Neural cell (in vitro differentiated cells): ENCODE results near the gene SUFU. TPM values are rescaled to one million over a fixed set of nuclear protein-coding genes. Genes with fewer than 3 reads are reported as not detected.
A peak's percentile ranks its signal among the peaks of the same experiment; 100 is the strongest.

ENCODE experiments used
- H2AFZ ChIP-seq: fragments of 200-600, 300-800 bp; sonication (generic), shearing (Covaris generic); 2 replicates; pipeline ENCODE4 v1.6.0; 2014; ENCODE audit warnings: low read depth, mild to moderate bottlenecking, antibody characterized with exemption, low read length, moderate library complexity
- H3F3A ChIP-seq: fragments of 200-600 bp; shearing (Covaris generic); 2 replicates; pipeline ENCODE4 v1.6.1; 2016; ENCODE audit warnings: mild to moderate bottlenecking, moderate library complexity, mixed read lengths, antibody characterized with exemption, low read length; ENCODE audit not compliant: insufficient read depth, poor library complexity, severe bottlenecking
- H3K27ac ChIP-seq: fragments of 200-600, 300-800 bp; sonication (generic), shearing (Covaris generic); 2 replicates; pipeline ENCODE4 v1.5.1; 2014; ENCODE audit warnings: mild to moderate bottlenecking, low read length, moderate library complexity
- H3K27me3 ChIP-seq: fragments of 300-800, 200-600 bp; sonication (generic), shearing (Covaris generic); 2 replicates; pipeline ENCODE4 v1.6.0; 2014; ENCODE audit warnings: mild to moderate bottlenecking, low read depth, low read length, moderate library complexity; ENCODE audit not compliant: insufficient read depth
- H3K36me3 ChIP-seq: fragments of 300-800, 200-600 bp; sonication (generic), shearing (Covaris generic); 2 replicates; pipeline ENCODE4 v1.5.1; 2014; ENCODE audit warnings: mild to moderate bottlenecking, antibody characterized with exemption, low read length, moderate library complexity; ENCODE audit not compliant: insufficient read depth
- H3K4me2 ChIP-seq: fragments of 300-800, 200-600 bp; sonication (generic), shearing (Covaris generic); 2 replicates; pipeline ENCODE4 v1.6.0; 2014; ENCODE audit warnings: mild to moderate bottlenecking, low read length
- H3K4me3 ChIP-seq: fragments of 300-800, 200-600 bp; sonication (generic), shearing (Covaris generic); 2 replicates; pipeline ENCODE4 v1.5.1; 2014; ENCODE audit warnings: mild to moderate bottlenecking, low read length, moderate library complexity
- H3K79me2 ChIP-seq: fragments of 200-600 bp; shearing (Covaris generic); replicated peaks from 2 replicates; pipeline ENCODE4 v1.6.0; 2014; ENCODE audit warnings: mild to moderate bottlenecking, low read length, moderate library complexity; ENCODE audit not compliant: insufficient read depth
- H3K9ac ChIP-seq: fragments of 300-800, 200-600 bp; sonication (generic), shearing (Covaris generic); 2 replicates; pipeline ENCODE4 v1.6.1; 2016; ENCODE audit warnings: mild to moderate bottlenecking, low read length, mixed read lengths
- H3K9me2 ChIP-seq: fragments of 200-600 bp; shearing (Covaris generic); 2 replicates; pipeline ENCODE4 v1.6.1; 2016; ENCODE audit warnings: mild to moderate bottlenecking, low read length, mixed read lengths; ENCODE audit not compliant: insufficient read depth
- H3K9me3 ChIP-seq: fragments of 200-600, 300-800 bp; sonication (generic), shearing (Covaris generic); 2 replicates; pipeline ENCODE4 v1.6.1; 2016; ENCODE audit warnings: mild to moderate bottlenecking, mixed run types, low read length, moderate library complexity, mixed read lengths
- H4K20me1 ChIP-seq: fragments of 200-600 bp; shearing (Covaris generic); 2 replicates; pipeline ENCODE4 v1.6.1; 2016; ENCODE audit warnings: mild to moderate bottlenecking, mixed run types; ENCODE audit not compliant: insufficient read depth
- EP300 ChIP-seq: fragments of 450-650 bp; conservative IDR thresholded peaks from 2 replicates; pipeline ENCODE4 v1.6.1; 2014; ENCODE audit warnings: antibody characterized with exemption, mild to moderate bottlenecking, moderate library complexity; ENCODE audit not compliant: poor library complexity, severe bottlenecking
- EZH2 ChIP-seq: fragments of 200-600, 300-800 bp; shearing (Covaris generic), sonication (generic); IDR thresholded peaks from 2 replicates; pipeline ENCODE4 v1.6.1; 2014; ENCODE audit warnings: antibody characterized with exemption, low read length, borderline replicate concordance, mild to moderate bottlenecking; ENCODE audit not compliant: insufficient read depth, poor library complexity, severe bottlenecking
- MXI1 ChIP-seq: fragments of 450-650 bp; conservative IDR thresholded peaks from 2 replicates; pipeline ENCODE4 v1.6.1; 2014; ENCODE audit warnings: antibody characterized with exemption, mild to moderate bottlenecking; ENCODE audit not compliant: poor library complexity, severe bottlenecking
- POLR2AphosphoS5 ChIP-seq: IDR thresholded peaks from 2 replicates; pipeline ENCODE4 v1.6.1; 2012
- RAD21 ChIP-seq: fragments of 450-650 bp; conservative IDR thresholded peaks from 2 replicates; pipeline ENCODE4 v1.6.1; 2014; ENCODE audit warnings: antibody characterized with exemption, mild to moderate bottlenecking, moderate library complexity
- SMC3 ChIP-seq: fragments of 450-650 bp; conservative IDR thresholded peaks from 2 replicates; pipeline ENCODE4 v1.6.1; 2014; ENCODE audit warnings: antibody characterized with exemption, mild to moderate bottlenecking, moderate library complexity; ENCODE audit not compliant: poor library complexity
- TAF1 ChIP-seq: IDR thresholded peaks from 2 replicates; pipeline ENCODE4 v1.6.1; 2012; ENCODE audit warnings: low read depth
- polyA plus RNA-seq: library from polyadenylated mRNA; depleted of rRNA; stranded (reverse); fragments of >200 nt; gene quantifications from 2 replicates; pipeline ENCODE4 v1.2.3, GENCODE V29; 2014
- TF ChIP-seq, protein P1 (sequence below): IDR thresholded peaks from 2 replicates; pipeline ENCODE4 v1.6.1; 2012; ENCODE audit warnings: borderline replicate concordance
- TF ChIP-seq, protein P2 (sequence below): fragments of 450-650 bp; IDR thresholded peaks from 2 replicates; pipeline ENCODE4 v1.5.1; 2014; ENCODE audit warnings: antibody characterized with exemption, mild to moderate bottlenecking, moderate library complexity; ENCODE audit not compliant: poor library complexity, severe bottlenecking

SUFU gene
- polyA plus RNA-seq, 1 donor from 2014 or later, result 4.8 TPM

DNA sequence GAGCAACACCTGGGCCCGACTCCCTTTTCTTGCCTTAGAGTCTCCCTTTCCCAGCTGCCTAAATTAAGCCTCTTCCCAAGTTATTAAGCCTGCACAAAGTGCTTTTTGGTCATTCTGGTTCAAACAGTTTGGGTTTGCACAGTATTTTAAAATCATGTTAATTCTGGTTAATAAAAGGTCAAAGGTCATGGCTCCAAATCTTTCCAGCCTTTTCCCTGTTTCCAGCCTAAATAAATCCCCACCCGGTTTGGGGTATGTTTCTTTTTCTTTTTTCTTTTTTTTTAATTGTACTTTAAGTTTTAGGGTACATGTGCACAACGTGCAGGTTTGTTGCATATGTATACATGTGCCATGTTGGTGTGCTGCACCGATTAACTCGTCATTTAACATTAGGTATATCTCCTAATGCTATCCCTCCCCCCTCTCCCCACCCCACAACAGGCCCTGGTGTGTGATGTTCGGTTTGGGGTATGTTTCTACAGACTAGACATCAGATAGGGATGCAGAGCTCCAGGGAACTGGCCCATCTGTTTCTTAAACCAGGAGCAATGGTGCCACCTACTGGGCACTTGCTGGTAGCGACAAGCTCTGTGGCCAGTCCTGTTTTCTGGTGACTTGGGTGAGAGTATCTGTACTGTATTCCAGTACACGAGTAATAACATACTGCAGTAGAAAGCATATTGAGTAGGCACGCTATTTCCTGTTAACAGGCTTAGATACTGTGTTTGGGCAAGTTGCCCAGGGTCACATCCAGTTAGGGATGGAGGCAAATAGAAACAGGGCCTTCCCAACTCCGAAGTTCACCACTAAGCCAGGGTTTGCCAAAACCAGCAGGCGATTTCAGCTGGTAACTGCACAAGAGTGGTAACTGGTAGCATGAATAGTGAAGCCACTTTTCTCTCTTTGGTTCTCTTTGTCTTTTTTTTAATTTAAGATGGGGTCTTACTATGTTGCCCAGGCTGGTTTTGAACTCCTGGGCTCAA, 80.0 kb downstream of the SUFU start:
- Histone ChIP-seq H3K9ac (no peak overlapping the region), H3K27ac (no peak overlapping the region), H3K9me2 (no peaks in the 10 kb centered on the region), H2AFZ (no peak overlapping the region), H3K27me3 (no peaks in the 10 kb centered on the region), H3K36me3 (no peaks in the 10 kb centered on the region), H3K79me2 (peaks cover 9% of the 10 kb centered on the region), H3K4me2 (no peak overlapping the region), H3F3A (no peaks in the 10 kb centered on the region), H3K9me3 (no peaks in the 10 kb centered on the region), H4K20me1 (peaks cover 4% of the 10 kb centered on the region), H3K4me3 (no peak overlapping the region)
- TF ChIP-seq SMC3, result peak; percentile 81
- TF ChIP-seq RAD21, result peak; percentile 90
- TF ChIP-seq MXI1, result no peak
- no peak for TF ChIP-seq EZH2
- TF ChIP-seq, protein P1, sequence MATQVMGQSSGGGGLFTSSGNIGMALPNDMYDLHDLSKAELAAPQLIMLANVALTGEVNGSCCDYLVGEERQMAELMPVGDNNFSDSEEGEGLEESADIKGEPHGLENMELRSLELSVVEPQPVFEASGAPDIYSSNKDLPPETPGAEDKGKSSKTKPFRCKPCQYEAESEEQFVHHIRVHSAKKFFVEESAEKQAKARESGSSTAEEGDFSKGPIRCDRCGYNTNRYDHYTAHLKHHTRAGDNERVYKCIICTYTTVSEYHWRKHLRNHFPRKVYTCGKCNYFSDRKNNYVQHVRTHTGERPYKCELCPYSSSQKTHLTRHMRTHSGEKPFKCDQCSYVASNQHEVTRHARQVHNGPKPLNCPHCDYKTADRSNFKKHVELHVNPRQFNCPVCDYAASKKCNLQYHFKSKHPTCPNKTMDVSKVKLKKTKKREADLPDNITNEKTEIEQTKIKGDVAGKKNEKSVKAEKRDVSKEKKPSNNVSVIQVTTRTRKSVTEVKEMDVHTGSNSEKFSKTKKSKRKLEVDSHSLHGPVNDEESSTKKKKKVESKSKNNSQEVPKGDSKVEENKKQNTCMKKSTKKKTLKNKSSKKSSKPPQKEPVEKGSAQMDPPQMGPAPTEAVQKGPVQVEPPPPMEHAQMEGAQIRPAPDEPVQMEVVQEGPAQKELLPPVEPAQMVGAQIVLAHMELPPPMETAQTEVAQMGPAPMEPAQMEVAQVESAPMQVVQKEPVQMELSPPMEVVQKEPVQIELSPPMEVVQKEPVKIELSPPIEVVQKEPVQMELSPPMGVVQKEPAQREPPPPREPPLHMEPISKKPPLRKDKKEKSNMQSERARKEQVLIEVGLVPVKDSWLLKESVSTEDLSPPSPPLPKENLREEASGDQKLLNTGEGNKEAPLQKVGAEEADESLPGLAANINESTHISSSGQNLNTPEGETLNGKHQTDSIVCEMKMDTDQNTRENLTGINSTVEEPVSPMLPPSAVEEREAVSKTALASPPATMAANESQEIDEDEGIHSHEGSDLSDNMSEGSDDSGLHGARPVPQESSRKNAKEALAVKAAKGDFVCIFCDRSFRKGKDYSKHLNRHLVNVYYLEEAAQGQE, result no peak
- no peak for TF ChIP-seq EP300
- no peak for TF ChIP-seq TAF1
- no peak for TF ChIP-seq POLR2AphosphoS5
- TF ChIP-seq, protein P2, sequence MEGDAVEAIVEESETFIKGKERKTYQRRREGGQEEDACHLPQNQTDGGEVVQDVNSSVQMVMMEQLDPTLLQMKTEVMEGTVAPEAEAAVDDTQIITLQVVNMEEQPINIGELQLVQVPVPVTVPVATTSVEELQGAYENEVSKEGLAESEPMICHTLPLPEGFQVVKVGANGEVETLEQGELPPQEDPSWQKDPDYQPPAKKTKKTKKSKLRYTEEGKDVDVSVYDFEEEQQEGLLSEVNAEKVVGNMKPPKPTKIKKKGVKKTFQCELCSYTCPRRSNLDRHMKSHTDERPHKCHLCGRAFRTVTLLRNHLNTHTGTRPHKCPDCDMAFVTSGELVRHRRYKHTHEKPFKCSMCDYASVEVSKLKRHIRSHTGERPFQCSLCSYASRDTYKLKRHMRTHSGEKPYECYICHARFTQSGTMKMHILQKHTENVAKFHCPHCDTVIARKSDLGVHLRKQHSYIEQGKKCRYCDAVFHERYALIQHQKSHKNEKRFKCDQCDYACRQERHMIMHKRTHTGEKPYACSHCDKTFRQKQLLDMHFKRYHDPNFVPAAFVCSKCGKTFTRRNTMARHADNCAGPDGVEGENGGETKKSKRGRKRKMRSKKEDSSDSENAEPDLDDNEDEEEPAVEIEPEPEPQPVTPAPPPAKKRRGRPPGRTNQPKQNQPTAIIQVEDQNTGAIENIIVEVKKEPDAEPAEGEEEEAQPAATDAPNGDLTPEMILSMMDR, result peak; percentile 88

- H2AFZ ChIP-seq, result no peak overlapping the region
- no peak overlapping the region for H3K9ac ChIP-seq
- no peak overlapping the region for H3K4me3 ChIP-seq
- H3K27me3 ChIP-seq, result no peaks in the 10 kb centered on the region
- no peak overlapping the region for H3K4me2 ChIP-seq
- TF ChIP-seq, protein P2, result no peak
- TF ChIP-seq POLR2AphosphoS5 (no peak), MXI1 (no peak), RAD21 (no peak), EP300 (no peak), TAF1 (no peak), EZH2 (no peak), SMC3 (no peak)
- TF ChIP-seq, protein P1, result no peak
- no peaks in the 10 kb centered on the region for H3K36me3 ChIP-seq
- H3K9me3 ChIP-seq, result no peaks in the 10 kb centered on the region
- H3K9me2 ChIP-seq, result no peaks in the 10 kb centered on the region
- H4K20me1 ChIP-seq, result peaks cover 4% of the 10 kb centered on the region
- H3K79me2 ChIP-seq, result peaks cover 13% of the 10 kb centered on the region
- no peaks in the 10 kb centered on the region for H3F3A ChIP-seq
- H3K27ac ChIP-seq, result no peak overlapping the region
Observed at GRCh38 chr10:102585026-102585425, 81.3 kb downstream of the SUFU start.
